HL-60 (cell line): ENCODE measurements around the gene SOCS7.

ENCODE experiments used
- DNase-seq, 2 experiments: peaks; one replicate each; pipeline ENCODE4 v3.0.0-alpha.2; 2010 to 2020; ENCODE audit warnings: low read depth in 1 of 2, low spot score in 1 of 2
- H3K27ac ChIP-seq: fragments of 250-450 bp; sonication (Bioruptor Pico); replicated peaks from 2 replicates; pipeline ENCODE4 v1.5.1; 2020; ENCODE audit warnings: mild to moderate bottlenecking, moderate library complexity
- H3K27me3 ChIP-seq: fragments of 250-450 bp; sonication (Bioruptor Pico); 2 replicates; pipeline ENCODE4 v1.5.1; 2021; ENCODE audit warnings: mild to moderate bottlenecking, moderate library complexity; ENCODE audit not compliant: insufficient read depth, poor library complexity, severe bottlenecking
- H3K4me3 ChIP-seq: replicated peaks from 2 replicates; pipeline ENCODE4 v1.5.1; 2011; ENCODE audit warnings: mild to moderate bottlenecking, control low read depth, low read length; ENCODE audit not compliant: insufficient read depth
- GABPA ChIP-seq: IDR thresholded peaks from 2 replicates; pipeline ENCODE4 v1.6.1; 2012; ENCODE audit warnings: low read depth
- POLR2AphosphoS5 ChIP-seq: IDR thresholded peaks from 2 replicates; pipeline ENCODE4 v1.6.1; 2012; ENCODE audit warnings: low read depth
- SPI1 ChIP-seq: IDR thresholded peaks from 2 replicates; pipeline ENCODE4 v1.6.1; 2012; ENCODE audit warnings: low read depth, mild to moderate bottlenecking, borderline replicate concordance
- TF ChIP-seq, protein P1 (sequence below): IDR thresholded peaks from one replicate; pipeline ENCODE4 v1.5.1; 2011; ENCODE audit warnings: low read length, control low read depth, inconsistent platforms; ENCODE audit not compliant: insufficient read depth
- TF ChIP-seq, protein P2 (sequence below): IDR thresholded peaks from 2 replicates; pipeline ENCODE4 v1.6.1; 2012; ENCODE audit warnings: low read depth; ENCODE audit not compliant: insufficient replicate concordance

SOCS7 gene

DNA sequence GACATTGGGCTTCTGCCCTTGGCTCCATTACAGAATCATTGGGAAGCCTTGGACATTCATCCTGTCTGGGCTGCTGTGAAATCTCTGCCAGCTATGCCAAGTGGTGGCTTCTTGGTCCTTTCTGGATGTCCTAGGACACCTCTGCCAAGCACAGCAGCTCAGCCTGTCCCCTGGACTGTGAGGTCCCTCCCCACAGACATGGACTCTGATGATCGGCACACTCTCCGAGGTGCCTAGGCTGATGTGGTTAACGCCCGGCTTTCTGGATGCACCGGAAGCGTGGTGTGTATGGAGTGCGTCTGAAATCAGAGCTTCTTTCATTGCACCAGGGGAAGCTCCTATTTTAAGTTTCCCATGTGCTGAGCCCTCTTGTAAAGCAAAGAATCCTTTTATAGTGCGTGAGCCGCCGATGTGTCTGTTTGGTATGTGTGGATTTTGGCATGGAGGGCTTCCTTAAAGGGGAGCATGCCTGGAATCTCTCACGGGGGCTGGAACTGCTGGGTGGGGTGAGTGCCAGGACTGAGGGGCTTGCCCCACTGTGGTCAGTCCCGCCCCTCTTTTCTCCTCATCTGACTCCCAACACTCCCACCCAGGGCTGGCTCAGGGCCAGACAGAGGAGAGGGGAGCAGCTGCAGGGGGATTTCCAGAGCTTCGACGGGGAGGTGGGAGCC is 69.7 kb downstream of the SOCS7 start:
- Histone ChIP-seq H3K4me3 (no peak overlapping the region), H3K27me3 (no peaks in the 10 kb centered on the region), H3K27ac (no peak overlapping the region)
- no peak for TF ChIP-seq GABPA
- TF ChIP-seq, protein P1, sequence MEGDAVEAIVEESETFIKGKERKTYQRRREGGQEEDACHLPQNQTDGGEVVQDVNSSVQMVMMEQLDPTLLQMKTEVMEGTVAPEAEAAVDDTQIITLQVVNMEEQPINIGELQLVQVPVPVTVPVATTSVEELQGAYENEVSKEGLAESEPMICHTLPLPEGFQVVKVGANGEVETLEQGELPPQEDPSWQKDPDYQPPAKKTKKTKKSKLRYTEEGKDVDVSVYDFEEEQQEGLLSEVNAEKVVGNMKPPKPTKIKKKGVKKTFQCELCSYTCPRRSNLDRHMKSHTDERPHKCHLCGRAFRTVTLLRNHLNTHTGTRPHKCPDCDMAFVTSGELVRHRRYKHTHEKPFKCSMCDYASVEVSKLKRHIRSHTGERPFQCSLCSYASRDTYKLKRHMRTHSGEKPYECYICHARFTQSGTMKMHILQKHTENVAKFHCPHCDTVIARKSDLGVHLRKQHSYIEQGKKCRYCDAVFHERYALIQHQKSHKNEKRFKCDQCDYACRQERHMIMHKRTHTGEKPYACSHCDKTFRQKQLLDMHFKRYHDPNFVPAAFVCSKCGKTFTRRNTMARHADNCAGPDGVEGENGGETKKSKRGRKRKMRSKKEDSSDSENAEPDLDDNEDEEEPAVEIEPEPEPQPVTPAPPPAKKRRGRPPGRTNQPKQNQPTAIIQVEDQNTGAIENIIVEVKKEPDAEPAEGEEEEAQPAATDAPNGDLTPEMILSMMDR = no peak
- no peak for TF ChIP-seq SPI1
- TF ChIP-seq POLR2AphosphoS5 = no peak
- TF ChIP-seq, protein P2, sequence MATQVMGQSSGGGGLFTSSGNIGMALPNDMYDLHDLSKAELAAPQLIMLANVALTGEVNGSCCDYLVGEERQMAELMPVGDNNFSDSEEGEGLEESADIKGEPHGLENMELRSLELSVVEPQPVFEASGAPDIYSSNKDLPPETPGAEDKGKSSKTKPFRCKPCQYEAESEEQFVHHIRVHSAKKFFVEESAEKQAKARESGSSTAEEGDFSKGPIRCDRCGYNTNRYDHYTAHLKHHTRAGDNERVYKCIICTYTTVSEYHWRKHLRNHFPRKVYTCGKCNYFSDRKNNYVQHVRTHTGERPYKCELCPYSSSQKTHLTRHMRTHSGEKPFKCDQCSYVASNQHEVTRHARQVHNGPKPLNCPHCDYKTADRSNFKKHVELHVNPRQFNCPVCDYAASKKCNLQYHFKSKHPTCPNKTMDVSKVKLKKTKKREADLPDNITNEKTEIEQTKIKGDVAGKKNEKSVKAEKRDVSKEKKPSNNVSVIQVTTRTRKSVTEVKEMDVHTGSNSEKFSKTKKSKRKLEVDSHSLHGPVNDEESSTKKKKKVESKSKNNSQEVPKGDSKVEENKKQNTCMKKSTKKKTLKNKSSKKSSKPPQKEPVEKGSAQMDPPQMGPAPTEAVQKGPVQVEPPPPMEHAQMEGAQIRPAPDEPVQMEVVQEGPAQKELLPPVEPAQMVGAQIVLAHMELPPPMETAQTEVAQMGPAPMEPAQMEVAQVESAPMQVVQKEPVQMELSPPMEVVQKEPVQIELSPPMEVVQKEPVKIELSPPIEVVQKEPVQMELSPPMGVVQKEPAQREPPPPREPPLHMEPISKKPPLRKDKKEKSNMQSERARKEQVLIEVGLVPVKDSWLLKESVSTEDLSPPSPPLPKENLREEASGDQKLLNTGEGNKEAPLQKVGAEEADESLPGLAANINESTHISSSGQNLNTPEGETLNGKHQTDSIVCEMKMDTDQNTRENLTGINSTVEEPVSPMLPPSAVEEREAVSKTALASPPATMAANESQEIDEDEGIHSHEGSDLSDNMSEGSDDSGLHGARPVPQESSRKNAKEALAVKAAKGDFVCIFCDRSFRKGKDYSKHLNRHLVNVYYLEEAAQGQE = no peak
- DNase-seq = no peak

DNA sequence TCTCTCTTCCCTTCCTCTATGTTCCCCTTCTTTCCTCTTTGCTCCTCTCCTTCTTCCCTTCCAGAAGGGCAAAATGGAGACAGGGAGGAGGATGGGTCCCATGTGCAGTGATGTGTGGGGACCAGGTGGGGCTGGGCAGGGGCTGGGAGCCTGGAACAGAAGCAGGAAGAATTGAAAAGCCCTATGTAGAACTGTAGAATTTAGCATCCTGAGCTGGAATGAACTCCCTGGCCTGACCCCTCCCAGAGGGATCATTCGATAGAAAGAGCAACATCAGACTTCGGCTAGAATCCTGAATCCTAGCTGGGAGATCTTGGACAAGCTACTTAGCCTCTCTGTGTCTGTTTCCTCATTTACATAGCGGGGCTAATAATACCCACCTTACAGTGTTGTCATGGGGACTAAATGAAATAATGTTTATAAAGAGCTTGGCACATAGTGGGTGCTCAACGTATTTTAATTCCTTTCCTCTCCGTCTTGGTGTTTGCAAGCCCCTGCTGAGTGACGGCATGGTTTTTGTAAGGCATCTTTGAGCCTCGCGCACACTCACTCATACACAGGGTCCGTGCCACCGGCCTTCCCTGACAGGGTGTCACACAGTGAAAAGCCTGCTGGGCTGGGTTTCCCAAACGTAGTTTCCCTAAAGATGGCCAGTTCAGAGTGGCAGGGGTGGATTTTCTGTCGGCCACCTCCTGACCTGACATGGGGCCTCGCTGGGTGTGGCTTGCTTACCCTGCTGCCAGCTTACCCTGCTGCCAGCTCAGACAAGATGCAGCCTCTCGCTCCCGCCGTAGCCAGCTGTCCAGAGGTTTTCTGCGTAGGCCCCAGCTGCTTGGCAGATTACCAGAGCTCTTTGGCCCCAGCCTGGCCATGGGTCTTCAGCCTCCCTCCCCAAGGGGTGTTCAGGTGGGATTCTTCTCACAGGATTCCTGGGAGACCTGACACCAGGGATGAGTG is 70.5 kb downstream of the SOCS7 start:
- Histone ChIP-seq H3K27ac (no peak overlapping the region), H3K4me3 (no peak overlapping the region), H3K27me3 (no peaks in the 10 kb centered on the region)
- no peak for TF ChIP-seq POLR2AphosphoS5
- TF ChIP-seq GABPA = no peak
- TF ChIP-seq, protein P2 = no peak
- TF ChIP-seq SPI1 = no peak
- TF ChIP-seq, protein P1 = no peak
- no peak for DNase-seq

DNA sequence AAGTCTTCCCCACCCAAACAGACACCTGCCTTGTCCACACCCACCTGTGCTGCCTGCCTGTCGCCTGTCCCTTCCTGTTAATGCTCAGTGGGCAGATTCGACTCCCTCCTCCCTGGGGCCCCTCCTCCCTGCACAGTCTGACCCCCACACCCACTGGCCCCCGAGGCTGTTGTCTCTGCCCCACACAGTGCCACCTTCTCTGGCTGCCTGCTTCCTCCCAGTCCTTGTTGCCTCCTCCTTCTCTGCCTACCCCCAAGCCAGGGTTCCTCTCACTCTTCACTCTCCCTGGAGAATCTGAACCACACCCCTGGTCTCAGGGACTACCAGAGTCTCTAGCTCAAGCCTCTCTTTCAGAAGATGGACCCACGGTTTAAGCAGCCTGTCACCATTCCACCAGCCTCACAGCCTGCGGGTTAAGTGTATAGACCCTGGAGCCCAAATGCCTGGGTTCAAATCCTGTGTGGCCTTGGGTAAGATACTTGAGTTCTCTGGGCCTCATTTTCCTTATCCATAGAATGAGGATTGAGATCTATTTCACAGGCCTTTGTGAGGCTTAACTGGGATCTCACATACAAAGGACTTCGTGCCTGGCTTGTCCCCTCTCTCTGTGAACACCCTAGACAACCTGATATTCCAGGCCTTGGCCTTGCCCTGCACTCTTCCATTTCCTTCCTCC is 72.8 kb downstream of the SOCS7 start:
- Histone ChIP-seq H3K27me3 (no peaks in the 10 kb centered on the region), H3K4me3 (no peak overlapping the region), H3K27ac (no peak overlapping the region)
- TF ChIP-seq, protein P1 = no peak
- TF ChIP-seq SPI1 = no peak
- TF ChIP-seq, protein P2 = no peak
- no peak for TF ChIP-seq POLR2AphosphoS5
- TF ChIP-seq GABPA = no peak
- DNase-seq = no peak
